ENCODE data around the gene DNAH14.

The DNAH14 gene

GRCh38 chr1:225260319-225260718 lies 330.8 kb downstream of the DNAH14 start:
- Histone ChIP-seq H3K9me3 (ENCODE audit: control insufficient read depth, low read length) (peaks cover 1% of the 10 kb centered on the region), H3K27me3 (ENCODE audit: control insufficient read depth, insufficient read depth, low read length) (no peaks in the 10 kb centered on the region)

GRCh38 chr1:225277445-225277844 lies 348.0 kb downstream of the DNAH14 start:
- no peaks in the 10 kb centered on the region for H3K27me3 ChIP-seq (ENCODE audit: control insufficient read depth, insufficient read depth, low read length)
- H3K36me3 ChIP-seq (ENCODE audit: control insufficient read depth, insufficient read depth, low read length), result no peaks in the 10 kb centered on the region
- no peak for TF ChIP-seq CTCF (IDR thresholded peaks at IDR 0.05)
- no peaks in the 10 kb centered on the region for H3K4me1 ChIP-seq
- no peak overlapping the region for H3K4me3 ChIP-seq (ENCODE audit: low read depth, low read length)
- H3K27ac ChIP-seq, result no peak overlapping the region
- no peaks in the 10 kb centered on the region for H3K9me3 ChIP-seq (ENCODE audit: control insufficient read depth, low read length)
- H3K9ac ChIP-seq, result no peak overlapping the region
- no peak overlapping the region for H3K4me2 ChIP-seq (ENCODE audit: low read length)
- H3K79me2 ChIP-seq, result no peaks in the 10 kb centered on the region
- H2AFZ ChIP-seq, result no peak overlapping the region

More at GRCh38 chr1:225260319-225260718, 330.8 kb downstream of the DNAH14 start:
- no peaks in the 10 kb centered on the region for H3K79me2 ChIP-seq
- H3K9ac ChIP-seq, result no peak overlapping the region
- H3K4me3 ChIP-seq (ENCODE audit: low read depth, low read length), result no peak overlapping the region
- no peak overlapping the region for H3K27ac ChIP-seq
- no peak overlapping the region for H3K4me2 ChIP-seq (ENCODE audit: low read length)
- H3K4me1 ChIP-seq, result no peaks in the 10 kb centered on the region
- no peaks in the 10 kb centered on the region for H3K36me3 ChIP-seq (ENCODE audit: control insufficient read depth, insufficient read depth, low read length)
- H2AFZ ChIP-seq, result no peak overlapping the region
- no peak for TF ChIP-seq CTCF (IDR thresholded peaks at IDR 0.05)

- no peaks in the 10 kb centered on the region for H3K27me3 ChIP-seq (ENCODE audit: control insufficient read depth, insufficient read depth, low read length)
- no peaks in the 10 kb centered on the region for H3K36me3 ChIP-seq (ENCODE audit: control insufficient read depth, insufficient read depth, low read length)
- no peak for TF ChIP-seq CTCF (IDR thresholded peaks at IDR 0.05)
- H3K27ac ChIP-seq, result no peak overlapping the region
- no peak overlapping the region for H2AFZ ChIP-seq
- no peaks in the 10 kb centered on the region for H3K4me1 ChIP-seq
- H3K9ac ChIP-seq, result no peak overlapping the region
- no peaks in the 10 kb centered on the region for H3K9me3 ChIP-seq (ENCODE audit: control insufficient read depth, low read length)
- H3K79me2 ChIP-seq, result no peaks in the 10 kb centered on the region
- H3K4me3 ChIP-seq (ENCODE audit: low read depth, low read length), result no peak overlapping the region
- no peak overlapping the region for H3K4me2 ChIP-seq (ENCODE audit: low read length)
Measured at GRCh38 chr1:225280563-225280962, 351.1 kb downstream of the DNAH14 start.

- Histone ChIP-seq H3K27ac (no peak overlapping the region), H3K4me2 (ENCODE audit: low read length) (no peak overlapping the region), H3K36me3 (ENCODE audit: control insufficient read depth, insufficient read depth, low read length) (no peaks in the 10 kb centered on the region), H3K27me3 (ENCODE audit: control insufficient read depth, insufficient read depth, low read length) (no peaks in the 10 kb centered on the region), H2AFZ (no peak overlapping the region), H3K4me3 (ENCODE audit: low read depth, low read length) (no peak overlapping the region), H3K4me1 (no peaks in the 10 kb centered on the region), H3K9ac (no peak overlapping the region), H3K9me3 (ENCODE audit: control insufficient read depth, low read length) (no peaks in the 10 kb centered on the region), H3K79me2 (no peaks in the 10 kb centered on the region)
- TF ChIP-seq CTCF (IDR thresholded peaks at IDR 0.05), result no peak
Measured at GRCh38 chr1:225290244-225290643, 360.8 kb downstream of the DNAH14 start.

DNA sequence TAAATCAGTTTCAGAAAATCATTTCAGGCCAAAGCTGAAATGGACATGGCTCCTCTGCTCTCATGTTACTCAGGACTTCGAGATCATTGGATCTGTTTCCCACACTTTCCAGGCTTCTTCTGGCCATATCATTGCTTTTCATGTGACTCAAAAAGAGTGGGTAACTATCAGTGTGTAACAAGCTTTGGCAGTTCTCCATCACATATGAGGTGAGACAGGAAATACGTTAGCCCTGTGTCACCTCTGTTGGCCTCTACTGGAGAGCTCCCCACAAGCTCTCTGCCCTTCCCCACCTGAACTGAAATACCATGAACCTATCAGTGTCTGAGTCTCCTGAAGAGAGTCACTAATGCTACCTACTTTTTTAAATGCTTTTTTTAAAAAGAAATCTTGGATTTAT lies 370.1 kb downstream of the DNAH14 start:
- no peaks in the 10 kb centered on the region for H3K27me3 ChIP-seq (ENCODE audit: control insufficient read depth, insufficient read depth, low read length)

More for the DNA sequence above, 370.1 kb downstream of the DNAH14 start:
- Histone ChIP-seq H3K9ac (no peak overlapping the region), H2AFZ (no peak overlapping the region), H3K27ac (no peak overlapping the region), H3K9me3 (ENCODE audit: control insufficient read depth, low read length) (no peaks in the 10 kb centered on the region), H3K4me3 (ENCODE audit: low read depth, low read length) (no peak overlapping the region), H3K4me2 (ENCODE audit: low read length) (no peak overlapping the region), H3K4me1 (no peaks in the 10 kb centered on the region), H3K79me2 (no peaks in the 10 kb centered on the region), H3K36me3 (ENCODE audit: control insufficient read depth, insufficient read depth, low read length) (no peaks in the 10 kb centered on the region)
- no peak for TF ChIP-seq CTCF (IDR thresholded peaks at IDR 0.05)
